Measurements from ENCODE around the gene TECR. TPM values are rescaled to one million over a fixed set of nuclear protein-coding genes. Genes with fewer than 3 reads are reported as not detected.

Gene TECR
- total and polyA plus RNA-seq, 2 of the 13 experiments (the other 11 are each of a cell fraction or from before 2014, with no cell fraction given): 54.9 to 121 TPM

GRCh38 chr19:14512406-14512961, 16.9 kb upstream of the TECR start:
- H3K36me3 ChIP-seq (replicated peaks in 1 of 2; ENCODE audit: control insufficient read depth in 1 of 2, insufficient read depth in 2 of 2, low read length in 2 of 2): peaks cover 9 to 26% of the 10 kb centered on the region in 2 experiments
- peak overlapping the region; percentile 91 for H3K27ac ChIP-seq (ENCODE audit: extremely low read length, insufficient read depth, low read length)
- H3K4me3 ChIP-seq (replicated peaks in 1 of 3; ENCODE audit: insufficient read depth in 1 of 3, low read depth in 2 of 3, low read length in 3 of 3): no peak overlapping the region
- no peak for DNase-seq (ENCODE audit: low spot score)
- peaks cover 35% of the 10 kb centered on the region for H4K20me1 ChIP-seq (ENCODE audit: insufficient read depth, low read length)
- no peaks in the 10 kb centered on the region for H3K9me3 ChIP-seq (ENCODE audit: low read length)
- H3K4me2 ChIP-seq (ENCODE audit: low read depth, low read length): peak overlapping the region; percentile 59
- peaks cover 88% of the 10 kb centered on the region for H3K4me1 ChIP-seq (ENCODE audit: insufficient read depth, low read length)
- H3K9ac ChIP-seq (ENCODE audit: insufficient read depth, low read depth, low read length): peak overlapping the region; percentile 3; the same call in 1 of the 2 replicates
- FAIRE-seq: no peak
- no peaks in the 10 kb centered on the region; a peak in 1 of 5 replicates for H3K27me3 ChIP-seq (ENCODE audit: control insufficient read depth in 1 of 2, insufficient read depth in 2 of 2, low read length in 2 of 2)
- in situ Hi-C loops (cut with HindIII; ENCODE audit: extremely low pct_ligation_motif_present, low pct_unique_long_range_greater_than_20kb) (no loop called here), intact Hi-C loops (cut with micrococcal nuclease; ENCODE audit: unreplicated experiment) (loop anchor here (2.0 kb wide), 1 partner anchor 38 kb away; no protein-coding TSS in a partner anchor)
- H2AFZ ChIP-seq (ENCODE audit: low read length): no peak overlapping the region
- no peak for ATAC-seq
- no TSS peak for BruUV-seq (replicated peaks)
- H3K79me2 ChIP-seq (ENCODE audit: insufficient read depth, low read length): peaks cover 34% of the 10 kb centered on the region
- 83% methylated on average over 14 of the region's 14 CpGs for WGBS (ENCODE audit: low lambda C conversion rate)
- CTCF ChIA-PET (ENCODE audit: low intra/inter-chr PET ratio, low total read pairs): no interaction called here
- POLR2A ChIA-PET: interaction anchor here (1.1 to 5.7 kb wide), 9 partner anchors 9 to 59 kb away, joined by 3 to 38 read pairs (median 5); partner anchors contain the start of genes GIPC1 and NDUFB7
- TF ChIP-seq ZC3H13 (CRISPR knock-in tag; IDR thresholded peaks at IDR 0.05): 0 out of 2 replicates have a peak, but pooled peaks have one; percentile 22
- 0 out of 2 replicates have a peak, but pooled peaks have one; percentile 3 for TF ChIP-seq ZBED4 (CRISPR knock-in tag; IDR thresholded peaks at IDR 0.05; ENCODE audit: borderline replicate concordance)
- TF ChIP-seq SRF (IDR thresholded peaks at IDR 0.05; ENCODE audit: low read depth, low read length): no peak
- TF ChIP-seq ZNF670 (CRISPR knock-in tag; IDR thresholded peaks at IDR 0.05; ENCODE audit: borderline replicate concordance): 0 out of 2 replicates have a peak, but pooled peaks have one; percentile 50
- 0 out of 2 replicates have a peak, but pooled peaks have one; percentile 1 for TF ChIP-seq ARID2 (CRISPR knock-in tag; IDR thresholded peaks at IDR 0.05; ENCODE audit: borderline replicate concordance)
- TF ChIP-seq ZMYM4 (CRISPR knock-in tag; IDR thresholded peaks at IDR 0.05): no peak
- 0 out of 2 replicates have a peak, but pooled peaks have one; percentile 26 for TF ChIP-seq ZSCAN22 (CRISPR knock-in tag; IDR thresholded peaks at IDR 0.05)
